Measurements from ENCODE around the gene MYOF. TPM values are rescaled to one million over a fixed set of nuclear protein-coding genes. Genes with fewer than 3 reads are reported as not detected.

Gene MYOF
- total RNA-seq, 4 donors from 2014 or later: 4.1 to 10.3 (median 6.3) TPM

DNA sequence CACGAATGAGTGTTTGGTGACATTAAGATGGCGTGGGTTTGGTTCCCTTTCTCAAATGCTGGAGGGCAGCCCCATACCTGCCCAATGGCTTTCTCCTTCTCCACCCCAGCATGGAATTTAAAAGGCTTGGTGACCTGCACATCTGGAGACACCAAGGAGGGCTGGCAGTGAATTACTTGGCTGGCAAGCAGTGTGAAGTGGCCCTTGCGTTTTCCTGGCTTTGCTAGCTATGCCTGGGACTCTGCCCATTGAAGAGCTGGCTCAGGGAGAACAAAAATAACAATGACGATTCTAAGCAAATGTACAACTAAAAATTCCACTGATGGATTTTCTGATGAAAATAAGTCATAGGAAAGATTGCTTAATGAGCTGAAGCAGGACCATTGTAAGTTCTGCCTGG lies 204.8 kb downstream of the MYOF start:
- H3K9me3 ChIP-seq: no peaks in the 10 kb centered on the region
- in situ Hi-C loops (cut with MboI; ENCODE audit: low sequenced_read_pairs in 4 of 4) (loop anchor here in 2 of 4 donors (25.0 kb wide), 1 partner anchor 165 kb away; no protein-coding TSS in a partner anchor), intact Hi-C loops (cut with DNase I; ENCODE audit: low total_unique reads) (no loop called here)
- no peak overlapping the region for H3K27ac ChIP-seq
- ATAC-seq (no peak), DNase-seq (no peak)
- no peak overlapping the region for H3K4me3 ChIP-seq
- no peaks in the 10 kb centered on the region for H3K27me3 ChIP-seq
- no peaks in the 10 kb centered on the region for H3K4me1 ChIP-seq
- no peaks in the 10 kb centered on the region for H3K36me3 ChIP-seq
- no peak for TF ChIP-seq CTCF (IDR thresholded peaks at IDR 0.05 in 4 of 5, conservative IDR thresholded peaks at IDR 0.05 in 1 of 5)

DNA sequence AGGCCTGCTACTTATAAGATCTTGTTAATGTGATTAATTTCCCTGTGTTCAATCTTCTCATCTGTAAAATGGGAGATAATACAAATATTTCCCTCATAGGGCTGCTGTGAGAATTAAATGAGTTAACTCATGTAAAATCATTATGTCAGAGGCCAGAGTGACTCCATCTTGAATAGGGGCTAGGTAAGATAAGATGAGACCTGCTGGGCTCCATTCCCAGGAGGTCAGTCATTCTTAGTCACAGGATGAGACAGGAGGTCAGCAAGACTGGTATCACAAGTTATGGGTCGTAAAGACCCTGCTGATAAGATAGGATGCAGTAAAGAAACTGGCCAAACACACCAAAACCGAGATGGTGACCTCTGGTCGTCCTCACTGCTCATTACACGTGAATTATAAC lies 207.7 kb downstream of the MYOF start:
- no peak overlapping the region for H3K27ac ChIP-seq
- no peak for ATAC-seq

DNA sequence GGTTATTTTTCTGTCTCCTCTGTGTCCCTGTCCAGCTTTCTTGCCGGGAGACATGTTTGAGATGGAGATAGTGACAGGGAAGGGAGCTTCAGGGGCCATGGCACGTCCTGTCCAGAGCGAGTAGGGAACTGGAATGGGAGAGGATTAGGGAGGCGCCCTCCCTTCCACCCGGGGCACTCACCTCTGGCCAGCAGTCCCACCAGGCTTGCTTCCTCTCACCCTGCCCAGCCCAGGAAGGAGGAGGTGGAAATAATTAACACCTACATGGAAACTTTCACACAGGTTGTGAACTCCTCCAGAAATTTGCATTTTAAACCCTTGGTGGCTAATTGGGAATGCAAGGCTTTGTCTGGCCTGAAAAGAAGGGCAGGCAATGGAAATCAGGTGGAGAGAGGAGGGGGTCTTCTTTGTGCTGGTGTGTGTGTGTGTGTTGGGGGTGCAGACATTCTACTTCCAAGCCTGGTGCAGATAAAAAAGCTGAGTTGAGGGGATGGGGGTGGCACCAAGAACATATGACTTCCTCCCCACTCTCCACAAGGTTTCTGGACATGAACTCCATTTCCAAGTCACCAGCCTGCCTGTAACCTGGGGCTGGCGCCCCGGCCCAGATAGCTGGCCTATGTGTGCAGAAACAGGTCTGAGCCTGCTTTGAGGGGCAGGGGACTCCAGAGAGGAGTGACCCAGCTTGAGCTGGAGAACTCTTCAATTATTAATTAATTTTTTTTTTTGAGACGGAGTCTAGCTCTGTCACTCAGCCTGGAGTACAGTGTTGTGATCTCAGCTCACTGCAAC lies 209.1 kb downstream of the MYOF start:
- H3K9me3 ChIP-seq: no peaks in the 10 kb centered on the region
- DNase-seq (no peak), ATAC-seq (no peak)
- no peaks in the 10 kb centered on the region for H3K36me3 ChIP-seq
- no peak overlapping the region for H3K4me3 ChIP-seq
- in situ Hi-C loops (cut with MboI; ENCODE audit: low sequenced_read_pairs in 4 of 4) (no loop called here), intact Hi-C loops (cut with DNase I; ENCODE audit: low total_unique reads) (no loop called here)
- H3K27ac ChIP-seq: no peak overlapping the region
- no peaks in the 10 kb centered on the region for H3K27me3 ChIP-seq
- no peaks in the 10 kb centered on the region for H3K4me1 ChIP-seq
- TF ChIP-seq POLR2A (IDR thresholded peaks at IDR 0.05): no peak
- no peak for TF ChIP-seq CTCF (IDR thresholded peaks at IDR 0.05 in 4 of 5, conservative IDR thresholded peaks at IDR 0.05 in 1 of 5)

More for the DNA sequence above, 207.7 kb downstream of the MYOF start:
- no peak for TF ChIP-seq CTCF (IDR thresholded peaks at IDR 0.05 in 4 of 5, conservative IDR thresholded peaks at IDR 0.05 in 1 of 5)
- TF ChIP-seq POLR2A (IDR thresholded peaks at IDR 0.05): no peak
- DNase-seq: no peak
- Histone ChIP-seq H3K27me3 (no peaks in the 10 kb centered on the region), H3K9me3 (no peaks in the 10 kb centered on the region), H3K36me3 (no peaks in the 10 kb centered on the region), H3K4me3 (no peak overlapping the region), H3K4me1 (no peaks in the 10 kb centered on the region)
- intact Hi-C loops (cut with DNase I; ENCODE audit: low total_unique reads): no loop called here
- in situ Hi-C loops (cut with MboI; ENCODE audit: low sequenced_read_pairs in 4 of 4): no loop called here

DNA sequence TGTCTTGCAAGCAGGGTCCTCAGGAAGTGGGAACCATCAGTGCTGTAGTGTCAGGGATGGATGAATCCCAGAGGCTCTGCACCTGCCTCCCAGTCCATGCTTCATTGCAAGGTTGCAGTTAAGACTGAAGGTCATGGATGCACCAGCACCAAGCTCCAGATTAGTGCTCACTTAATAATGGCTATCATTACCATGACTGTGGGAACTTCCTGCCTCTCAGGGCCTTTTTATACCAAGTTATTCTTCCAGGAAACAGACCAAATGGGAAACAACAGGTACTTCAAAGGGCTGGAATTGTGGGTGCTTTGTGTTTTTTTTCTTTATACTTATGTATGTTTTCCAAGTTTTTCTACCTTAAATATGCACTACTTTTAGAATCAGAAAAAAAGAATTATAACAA lies 210.8 kb downstream of the MYOF start:
- ATAC-seq (no peak), DNase-seq (no peak)
- Histone ChIP-seq H3K4me3 (no peak overlapping the region), H3K36me3 (no peaks in the 10 kb centered on the region), H3K9me3 (no peaks in the 10 kb centered on the region), H3K27ac (no peak overlapping the region), H3K4me1 (no peaks in the 10 kb centered on the region), H3K27me3 (no peaks in the 10 kb centered on the region)
- intact Hi-C loops (cut with DNase I; ENCODE audit: low total_unique reads) (no loop called here), in situ Hi-C loops (cut with MboI; ENCODE audit: low sequenced_read_pairs in 4 of 4) (no loop called here)
- TF ChIP-seq POLR2A (IDR thresholded peaks at IDR 0.05) (no peak), CTCF (IDR thresholded peaks at IDR 0.05 in 4 of 5, conservative IDR thresholded peaks at IDR 0.05 in 1 of 5) (no peak)
